HG02884 (cell line): Measurements from ENCODE around the gene CAMSAP3.
"Not testable (repeated sequence)": the region's sequence is repeated elsewhere in the genome, so short reads cannot be mapped to it uniquely, and the experiment has no call there.

Source experiments
- ATAC-seq: cut with Tn5 transposase; IDR thresholded peaks from one replicate; pipeline ENCODE4 v1.9.1; 2021; ENCODE audit warnings: mild to moderate bottlenecking, moderate library complexity; ENCODE audit not compliant: unreplicated experiment

Gene CAMSAP3

DNA sequence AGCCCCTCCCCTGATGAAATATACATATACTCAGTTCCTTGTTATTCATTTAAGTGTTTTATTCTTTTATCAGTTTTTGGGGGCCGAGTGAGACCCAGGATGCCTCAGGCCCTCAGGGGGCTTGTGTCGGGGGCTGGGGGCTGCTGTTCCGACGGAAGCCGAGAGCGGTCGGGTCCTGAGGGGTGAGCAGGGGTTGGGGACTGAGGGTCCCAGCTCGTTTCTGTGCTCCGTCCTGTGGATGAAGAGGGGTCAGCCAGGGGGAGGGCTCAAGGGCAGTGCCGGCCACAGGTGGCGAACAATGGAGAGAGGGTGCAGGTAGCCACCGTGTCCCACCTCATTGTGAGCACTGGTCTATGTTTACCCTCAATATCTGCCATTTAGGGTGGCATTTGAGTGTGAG, 35.9 kb downstream of the CAMSAP3 start:
- ATAC-seq: no peak

DNA sequence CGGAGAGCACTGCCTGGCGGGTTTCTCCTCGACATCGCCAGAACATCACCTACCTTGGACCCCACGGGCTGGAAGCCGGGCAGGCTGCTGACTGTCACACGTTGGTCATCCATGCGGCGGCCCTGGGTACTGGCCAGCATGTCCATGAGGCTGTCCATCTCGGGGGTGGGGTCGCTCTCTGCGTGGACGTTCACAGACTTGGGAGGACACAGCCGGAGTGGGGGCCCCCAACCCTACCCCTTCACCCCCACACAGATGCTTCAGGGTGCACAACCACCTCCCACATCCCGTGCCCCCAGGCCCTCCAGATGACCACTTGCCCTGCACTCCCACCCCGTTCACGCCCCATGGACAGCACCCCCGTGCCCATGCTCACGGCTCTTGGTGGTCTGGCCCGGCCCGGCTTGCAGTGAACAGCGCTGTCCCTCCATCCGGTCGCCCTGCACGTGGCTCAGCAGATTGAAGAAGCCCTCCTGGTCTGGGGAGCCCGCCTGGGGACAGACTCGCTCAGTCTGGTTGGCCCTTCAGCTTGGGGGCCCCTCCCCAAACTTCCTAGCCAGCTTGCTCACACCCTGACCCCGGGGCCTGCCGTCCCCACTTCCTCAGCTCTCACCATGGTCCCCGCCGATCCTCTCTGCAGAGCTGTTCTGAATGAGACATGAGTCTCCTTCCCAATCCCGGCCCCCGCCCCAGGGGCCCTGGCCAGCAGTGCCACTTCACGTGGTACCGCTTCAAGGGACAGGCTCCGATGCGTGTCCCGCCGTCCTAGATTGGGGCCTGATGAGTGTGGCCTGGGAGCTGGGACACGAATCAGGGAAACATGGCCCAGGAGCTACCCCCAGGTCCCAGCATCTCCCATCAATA, 36.9 kb downstream of the CAMSAP3 start:
- no peak for ATAC-seq

DNA sequence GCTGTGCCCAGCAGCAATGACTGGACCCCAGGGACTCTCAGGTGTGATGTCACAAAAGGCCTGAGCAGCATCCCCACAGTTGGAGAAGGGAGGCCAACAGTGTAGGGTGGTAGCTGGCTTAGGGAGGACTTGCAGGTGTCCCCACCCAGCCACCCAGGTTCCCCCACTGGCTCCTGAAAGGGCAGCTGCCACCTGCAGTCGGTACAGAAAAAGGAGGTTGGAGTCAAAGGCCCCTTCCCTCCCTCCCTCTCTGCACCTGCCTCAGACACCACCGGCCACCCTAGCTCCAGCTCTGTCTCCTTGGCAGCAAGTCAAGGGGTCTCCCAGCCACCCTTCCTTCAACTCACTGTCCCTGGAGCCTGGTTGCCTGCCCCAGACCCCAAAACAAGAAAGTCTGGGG, 38.0 kb downstream of the CAMSAP3 start, which contains the start of gene PCP2:
TSS of gene PCP2 (minus strand) at position 22 of the 400 bp plus-strand sequence. CDS start 262 bp downstream, outside the sequence.
- ATAC-seq: no peak

DNA sequence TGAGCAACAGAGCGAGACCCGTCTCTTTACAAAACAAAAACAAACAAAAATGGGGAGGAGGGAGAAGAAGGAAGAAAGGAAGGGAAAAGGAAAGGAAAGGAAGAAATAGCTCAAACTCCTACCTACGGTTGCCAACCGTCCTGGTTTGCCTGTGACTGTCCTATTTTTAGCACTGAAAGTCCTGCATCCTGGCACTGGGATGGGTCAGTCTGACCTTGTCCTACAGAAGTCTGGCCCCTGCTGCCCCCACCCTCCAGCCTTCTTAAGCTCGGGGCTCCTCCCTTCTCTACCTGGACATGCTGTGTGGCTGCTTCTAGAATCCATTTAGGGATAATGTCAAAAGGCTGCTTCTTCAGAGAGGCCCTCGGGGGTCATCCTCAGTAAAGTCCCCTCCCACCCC, 40.0 kb downstream of the CAMSAP3 start:
- ATAC-seq: no peak

DNA sequence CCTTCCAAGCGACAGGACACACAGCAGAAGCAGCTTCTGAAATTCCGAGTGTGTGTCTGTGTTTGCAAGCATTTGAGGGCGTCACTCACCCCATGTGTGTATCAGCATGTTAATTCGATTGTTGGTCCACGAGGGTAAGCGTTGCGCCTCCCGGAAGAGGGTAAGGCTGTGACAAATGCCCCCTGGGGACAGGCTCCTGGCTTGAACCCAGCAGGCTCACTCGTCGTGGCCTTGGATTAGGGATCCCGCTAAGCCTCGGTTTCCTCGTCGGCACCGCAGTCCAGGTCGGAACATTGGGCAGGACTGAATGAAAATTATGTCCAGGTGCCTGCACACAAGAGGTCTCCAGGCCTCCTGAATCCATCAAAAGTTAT, 40.6 kb downstream of the CAMSAP3 start:
- no peak for ATAC-seq

DNA sequence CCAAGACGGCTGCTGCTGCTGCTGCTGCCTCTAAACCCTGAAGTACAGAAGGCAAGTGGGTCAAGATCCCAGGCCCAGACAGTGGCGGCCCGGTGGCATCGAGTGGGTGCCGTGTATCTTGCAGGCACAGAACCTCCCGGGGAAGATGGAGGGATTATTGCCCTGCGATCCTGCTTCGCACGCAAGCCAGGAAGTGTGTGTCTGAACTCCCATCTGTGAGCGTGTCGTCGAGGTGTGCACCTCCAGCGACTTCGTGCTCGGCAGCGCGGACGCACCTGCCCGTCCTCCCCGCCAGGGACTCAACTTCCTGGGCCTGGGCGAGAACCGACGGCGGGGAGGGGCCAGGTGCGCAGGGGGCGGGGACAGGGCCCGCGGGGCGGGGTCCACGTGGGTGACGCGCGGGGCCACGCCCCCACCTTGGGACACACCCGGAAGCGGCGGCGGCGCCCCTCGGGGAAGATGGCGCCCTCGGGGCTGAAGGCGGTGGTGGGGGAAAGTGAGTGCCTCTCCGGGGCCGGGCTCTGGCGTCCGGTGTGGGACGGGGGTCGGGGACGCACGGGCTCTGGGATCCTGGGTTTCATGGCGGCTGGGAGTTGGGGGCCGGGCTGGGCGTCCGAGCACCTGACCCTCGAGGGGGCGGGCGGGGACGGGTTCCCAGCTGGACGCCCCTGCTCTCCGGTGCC, 41.2 kb downstream of the CAMSAP3 start, which contains the start of gene STXBP2:
TSS of gene STXBP2 (plus strand) at position 420 of the 683 bp plus-strand sequence. CDS start at position 460, 40 bp downstream.
- ATAC-seq: no peak

DNA sequence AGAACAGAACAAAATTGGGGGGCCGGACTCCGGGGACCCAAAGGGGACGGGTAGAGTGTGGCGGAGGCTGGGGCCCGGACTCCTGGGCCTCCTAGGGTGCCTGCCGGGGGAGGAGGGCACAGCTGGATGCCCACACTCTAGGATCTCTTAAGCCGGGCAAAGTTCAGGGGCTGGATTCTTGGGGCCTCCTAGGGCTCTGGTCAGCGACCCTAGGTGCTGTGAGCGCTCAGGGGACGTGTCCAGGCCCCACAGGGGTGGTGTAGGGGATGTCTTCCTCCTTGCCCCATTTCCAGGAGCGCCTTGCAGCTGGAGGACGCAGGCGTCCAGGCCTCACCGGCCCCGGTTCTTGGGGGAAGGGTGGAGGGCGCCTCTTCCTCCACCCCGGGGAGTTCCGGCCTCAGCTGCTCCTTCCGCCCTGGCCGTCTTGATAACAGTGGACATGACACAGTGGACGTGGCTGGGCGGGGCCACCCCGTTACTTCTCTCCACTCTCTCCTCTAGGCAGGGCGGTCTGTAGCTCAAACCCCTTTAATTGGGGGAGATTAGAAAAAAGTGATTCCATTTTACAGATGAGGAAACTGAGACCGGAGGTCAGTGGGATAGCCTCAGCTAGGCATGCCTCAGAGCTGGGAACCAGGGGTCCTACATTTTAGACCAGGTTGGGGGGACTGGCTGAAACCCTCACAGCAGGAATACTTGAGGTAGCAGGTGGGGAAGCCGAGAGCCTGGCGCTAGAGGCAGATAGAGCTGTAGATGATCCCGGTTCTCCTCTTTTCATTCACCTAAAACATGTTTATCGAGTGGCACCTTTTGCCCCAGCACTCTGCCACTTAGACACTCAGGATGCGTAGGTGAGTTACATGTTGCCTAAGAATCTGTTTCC, 42.0 kb downstream of the CAMSAP3 start:
- ATAC-seq: no peak

DNA sequence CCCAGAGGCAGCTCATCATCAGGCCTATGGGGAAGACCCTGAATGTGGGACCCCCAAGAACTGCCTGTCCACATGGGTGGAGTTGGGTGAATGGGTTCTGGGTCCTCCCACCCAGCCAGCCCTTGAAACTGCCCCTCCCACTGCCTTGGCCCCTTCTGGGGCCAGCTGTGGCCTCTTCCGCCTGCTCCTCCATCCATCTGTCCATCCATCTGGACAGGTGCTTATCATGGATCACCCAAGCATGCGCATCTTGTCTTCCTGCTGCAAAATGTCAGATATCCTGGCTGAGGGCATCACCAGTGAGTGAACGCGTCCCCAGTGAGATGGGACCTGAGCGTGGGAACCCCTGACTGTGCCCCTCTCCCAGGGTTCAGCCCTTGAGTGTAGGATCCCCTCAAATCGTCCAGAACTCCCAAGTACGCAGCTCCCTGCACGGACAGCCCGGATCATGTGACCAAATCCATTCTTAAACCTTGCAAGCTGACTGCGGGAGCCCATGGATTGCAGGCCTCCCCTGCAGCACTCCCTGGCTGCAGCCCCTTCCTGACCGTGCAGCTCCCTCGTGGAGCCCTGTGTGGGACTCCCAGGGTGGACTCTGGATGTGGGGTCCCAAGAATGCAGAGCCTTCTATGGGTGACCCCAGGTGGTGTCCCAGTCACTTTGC, 43.3 kb downstream of the CAMSAP3 start:
- no peak for ATAC-seq

DNA sequence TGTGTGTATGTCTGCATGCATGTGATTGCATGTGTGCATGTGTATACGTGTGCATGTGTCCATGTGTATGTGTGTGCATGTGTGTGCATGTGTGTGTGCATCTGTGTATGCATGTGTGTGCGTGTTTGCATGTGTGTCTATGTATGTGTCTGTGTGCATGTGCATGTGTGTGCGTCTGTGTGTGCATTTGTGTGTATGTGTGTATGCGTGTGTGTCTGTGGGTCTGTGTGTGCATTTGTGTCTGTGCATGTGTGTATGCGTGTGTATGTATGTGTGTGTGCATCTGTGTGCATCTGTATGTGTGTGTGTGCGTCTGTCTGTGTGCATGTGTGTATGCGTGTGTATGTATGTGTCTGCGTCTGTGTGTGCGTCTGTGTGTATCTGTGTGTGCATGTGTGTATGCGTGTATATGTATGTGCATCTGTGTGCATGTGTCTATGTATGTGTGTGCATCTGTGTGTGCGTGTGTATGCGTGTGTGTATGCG, 44.2 kb downstream of the CAMSAP3 start:
- no peak for ATAC-seq

DNA sequence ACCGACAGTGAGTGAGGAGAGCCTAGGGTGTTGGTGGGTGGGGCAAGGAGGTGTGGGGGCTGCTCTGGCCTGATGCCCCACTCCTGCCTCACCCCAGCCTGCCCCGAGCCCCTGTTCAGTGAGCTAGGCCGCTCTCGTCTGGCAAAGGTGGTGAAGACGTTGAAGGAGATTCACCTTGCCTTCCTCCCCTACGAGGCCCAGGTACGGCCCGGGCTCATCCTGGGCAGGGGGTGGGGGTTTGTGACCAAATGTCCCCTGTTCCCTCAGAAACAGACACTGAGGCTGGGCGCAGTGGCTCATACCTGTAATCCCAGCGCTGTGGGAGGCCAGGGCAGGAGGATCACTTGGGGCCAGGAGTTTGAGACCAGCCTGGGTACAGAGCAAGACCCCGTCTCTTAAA, 45.1 kb downstream of the CAMSAP3 start:
- ATAC-seq: no peak

DNA sequence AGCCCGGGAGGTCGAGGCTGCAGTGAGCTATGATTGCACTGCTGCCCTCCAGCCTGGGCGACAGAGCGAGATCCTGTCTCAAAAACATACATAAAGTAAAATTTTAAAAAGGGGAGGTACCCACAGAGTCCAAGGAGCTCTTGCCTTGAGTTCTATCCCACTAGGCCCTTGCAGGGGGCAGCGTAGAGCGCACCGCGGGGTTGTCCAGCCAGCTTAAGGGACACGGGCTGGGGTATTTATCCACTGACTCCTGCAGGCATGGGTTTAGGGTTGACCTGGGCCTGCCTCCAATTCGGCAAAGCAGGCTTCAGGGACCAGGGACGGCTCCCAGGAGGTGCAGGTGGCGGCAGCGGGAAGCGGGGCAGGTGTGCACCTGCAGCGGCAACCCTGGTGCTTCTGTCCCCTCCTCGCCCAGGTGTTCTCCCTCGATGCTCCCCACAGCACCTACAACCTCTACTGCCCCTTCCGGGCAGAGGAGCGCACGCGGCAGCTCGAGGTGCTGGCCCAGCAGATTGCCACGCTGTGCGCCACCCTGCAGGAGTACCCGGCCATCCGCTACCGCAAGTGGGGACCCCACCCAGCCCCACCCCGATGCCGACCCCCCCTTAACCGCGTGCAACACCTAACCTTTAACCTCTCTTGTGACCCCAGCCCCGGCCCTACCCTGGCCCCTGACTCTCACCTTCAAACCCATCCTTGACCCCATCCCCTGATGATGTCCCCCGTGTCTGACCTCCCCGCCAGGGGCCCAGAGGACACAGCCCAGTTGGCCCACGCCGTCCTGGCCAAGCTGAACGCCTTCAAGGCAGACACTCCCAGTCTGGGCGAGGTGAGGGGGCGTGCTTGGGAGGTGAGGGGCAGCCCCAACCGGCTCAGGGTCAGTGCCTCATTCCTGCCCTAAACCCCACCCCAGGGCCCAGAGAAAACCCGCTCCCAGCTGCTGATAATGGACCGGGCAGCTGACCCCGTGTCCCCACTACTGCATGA, 45.9 kb downstream of the CAMSAP3 start:
- ATAC-seq: no peak

DNA sequence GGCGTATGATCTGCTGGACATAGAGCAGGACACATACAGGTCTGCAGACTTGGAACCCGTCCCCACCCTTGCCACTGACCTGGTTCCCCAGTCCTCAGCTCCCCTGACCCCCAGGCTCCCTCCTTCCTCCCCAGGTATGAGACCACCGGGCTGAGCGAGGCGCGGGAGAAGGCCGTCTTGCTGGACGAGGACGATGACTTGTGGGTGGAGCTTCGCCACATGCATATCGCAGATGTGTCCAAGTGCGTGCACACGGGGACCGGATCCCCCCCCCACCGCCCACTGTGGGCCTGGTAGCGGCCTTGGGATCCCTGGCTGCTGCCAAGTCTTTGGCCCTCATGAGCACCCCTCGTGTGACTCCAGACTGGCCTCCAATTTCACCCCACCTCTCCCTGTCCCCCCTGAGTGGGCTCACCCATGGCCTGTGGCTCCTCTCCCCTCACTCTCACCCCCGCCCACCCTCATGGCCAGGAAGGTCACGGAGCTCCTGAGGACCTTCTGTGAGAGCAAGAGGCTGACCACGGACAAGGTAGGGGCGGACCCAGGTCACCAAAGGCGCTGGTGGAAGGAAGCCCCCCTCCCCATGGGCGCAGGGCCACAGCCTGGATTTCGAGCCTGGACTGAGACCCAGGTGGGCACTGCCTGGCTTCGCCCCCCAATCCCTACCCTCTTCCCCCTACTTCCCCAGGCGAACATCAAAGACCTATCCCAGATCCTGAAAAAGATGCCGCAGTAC, 46.8 kb downstream of the CAMSAP3 start:
- ATAC-seq: no peak

DNA sequence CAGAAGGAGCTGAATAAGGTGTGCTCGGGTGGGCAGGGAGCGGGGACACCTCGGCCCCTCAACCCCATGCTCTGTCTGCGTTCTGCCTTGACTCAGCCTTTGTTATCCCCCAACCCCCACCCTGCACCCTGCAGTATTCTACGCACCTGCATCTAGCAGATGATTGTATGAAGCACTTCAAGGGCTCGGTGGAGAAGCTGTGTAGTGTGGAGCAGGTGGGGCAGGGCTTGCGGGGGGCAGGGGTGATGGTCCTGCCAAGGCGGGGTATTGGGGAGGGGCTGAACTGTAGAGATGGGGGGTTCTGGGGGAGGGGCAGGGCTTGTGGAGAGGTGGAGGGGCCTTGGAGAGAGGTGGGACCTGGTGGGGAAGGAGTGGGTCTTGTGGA, 47.4 kb downstream of the CAMSAP3 start:
- no peak for ATAC-seq

DNA sequence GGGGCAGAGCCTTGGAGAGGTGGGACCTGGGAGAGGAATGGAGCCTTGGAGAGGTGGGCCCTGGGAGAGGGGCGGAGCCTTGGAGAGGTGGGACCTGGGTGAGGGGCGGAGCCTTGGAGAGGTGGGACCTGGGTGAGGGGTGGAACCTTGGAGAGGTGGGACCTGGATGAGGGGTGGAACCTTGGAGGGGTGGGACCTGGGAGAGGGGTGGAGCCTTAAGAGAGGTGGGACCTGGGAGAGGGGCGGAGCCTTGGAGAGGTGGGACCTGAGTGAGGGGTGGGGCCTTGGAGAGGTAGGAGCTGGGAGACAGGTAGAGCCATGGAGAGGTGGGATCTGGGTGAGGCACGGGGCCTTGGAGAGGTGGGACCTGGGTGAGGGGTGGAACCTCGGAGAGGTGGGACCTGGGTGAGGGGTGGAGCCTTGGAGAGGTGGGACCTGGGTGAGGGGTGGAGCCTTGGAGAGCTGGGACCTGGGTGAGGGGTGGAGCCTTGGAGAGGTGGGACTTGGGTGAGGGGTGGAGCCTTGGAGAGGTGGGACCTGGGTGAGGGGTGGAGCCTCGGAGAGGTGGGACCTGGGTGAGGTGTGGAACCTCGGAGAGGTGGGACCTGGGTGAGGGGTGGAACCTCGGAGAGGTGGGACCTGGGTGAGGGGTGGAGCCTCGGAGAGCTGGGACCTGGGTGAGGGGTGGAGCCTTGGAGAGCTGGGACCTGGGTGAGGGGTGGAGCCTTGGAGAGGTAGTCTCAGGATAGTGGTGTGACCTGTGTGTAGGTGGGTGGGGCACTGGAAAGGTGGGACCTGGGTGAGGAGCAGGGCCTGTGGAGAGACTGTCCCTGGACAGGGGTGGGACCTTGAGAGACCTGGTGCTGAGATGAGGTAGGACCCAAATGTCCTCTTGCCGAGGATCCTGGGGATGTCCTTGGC, 48.2 kb downstream of the CAMSAP3 start:
- ATAC-seq: not testable (repeated sequence)

DNA sequence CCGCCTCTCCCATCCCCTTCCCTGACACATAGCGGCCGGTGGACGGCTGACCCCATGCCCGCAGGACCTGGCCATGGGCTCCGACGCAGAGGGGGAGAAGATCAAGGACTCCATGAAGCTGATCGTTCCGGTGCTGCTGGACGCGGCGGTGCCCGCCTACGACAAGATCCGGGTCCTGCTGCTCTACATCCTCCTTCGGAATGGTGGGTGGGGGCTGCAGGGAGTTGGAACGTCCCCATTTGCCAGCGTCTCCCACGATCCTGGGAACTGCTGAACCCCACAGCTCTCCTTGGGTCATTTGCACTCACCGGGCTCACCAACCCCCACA, 48.9 kb downstream of the CAMSAP3 start:
- ATAC-seq: no peak

DNA sequence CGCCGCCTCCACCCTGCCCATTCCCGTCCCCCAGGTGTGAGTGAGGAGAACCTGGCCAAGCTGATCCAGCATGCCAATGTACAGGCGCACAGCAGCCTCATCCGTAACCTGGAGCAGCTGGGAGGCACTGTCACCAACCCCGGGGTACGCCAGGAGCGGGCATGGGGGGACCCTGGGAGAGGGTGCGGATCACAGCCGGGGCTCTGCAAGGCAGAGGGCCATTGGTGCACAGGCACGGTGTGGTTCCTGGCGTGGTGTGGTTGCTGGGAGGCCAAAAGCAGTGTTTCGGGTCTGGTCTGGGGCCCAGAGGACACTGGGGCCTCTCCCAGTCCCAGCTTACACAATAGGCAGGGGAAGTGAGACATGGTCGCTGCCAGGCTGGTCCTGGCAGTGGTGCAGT, 49.5 kb downstream of the CAMSAP3 start:
- no peak for ATAC-seq

DNA sequence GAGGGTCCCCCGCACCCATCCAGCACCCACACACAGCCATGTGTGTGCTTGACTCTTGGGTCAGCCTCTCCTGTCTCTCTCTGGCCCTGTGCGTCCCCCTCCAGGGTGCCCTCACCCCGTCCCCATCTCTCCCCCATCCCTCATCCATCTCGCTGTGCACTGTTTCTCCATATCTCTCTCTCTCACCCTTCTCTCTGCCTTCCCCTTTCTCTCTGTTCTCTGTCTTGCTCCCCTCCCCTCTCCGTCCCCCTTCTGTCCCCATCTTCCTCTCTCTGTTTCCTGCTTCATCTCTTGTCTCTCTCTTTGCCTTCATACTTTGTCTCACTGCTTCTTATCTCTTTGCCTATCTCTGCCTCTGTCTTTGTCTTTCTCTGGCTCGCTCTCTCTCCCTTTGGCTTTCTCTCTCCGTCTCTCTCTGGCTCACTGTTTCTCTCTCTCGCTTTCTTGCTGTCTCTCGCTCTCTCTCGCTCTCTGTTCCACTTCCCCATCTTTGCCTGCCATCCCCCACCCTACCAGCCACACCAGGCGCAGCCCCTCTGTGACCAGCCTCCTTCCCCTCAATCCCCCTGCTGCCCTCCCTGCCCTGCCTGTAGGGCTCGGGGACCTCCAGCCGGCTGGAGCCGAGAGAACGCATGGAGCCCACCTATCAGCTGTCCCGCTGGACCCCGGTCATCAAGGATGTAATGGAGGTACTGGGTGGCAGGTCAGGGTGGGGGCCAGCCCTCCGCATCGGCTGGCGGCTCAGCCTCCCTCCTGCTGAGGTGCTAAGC, 50.2 kb downstream of the CAMSAP3 start:
- ATAC-seq: no peak
